Activated CD4-positive, CD25-positive, alpha-beta regulatory T cell (primary cell): ENCODE results near the gene KRTAP5-6.

Source experiments
- DNase-seq, 4 experiments: peaks; one replicate each; lab custom pipeline; 2025; lab: John Stamatoyannopoulos, UW

KRTAP5-6 gene

DNA sequence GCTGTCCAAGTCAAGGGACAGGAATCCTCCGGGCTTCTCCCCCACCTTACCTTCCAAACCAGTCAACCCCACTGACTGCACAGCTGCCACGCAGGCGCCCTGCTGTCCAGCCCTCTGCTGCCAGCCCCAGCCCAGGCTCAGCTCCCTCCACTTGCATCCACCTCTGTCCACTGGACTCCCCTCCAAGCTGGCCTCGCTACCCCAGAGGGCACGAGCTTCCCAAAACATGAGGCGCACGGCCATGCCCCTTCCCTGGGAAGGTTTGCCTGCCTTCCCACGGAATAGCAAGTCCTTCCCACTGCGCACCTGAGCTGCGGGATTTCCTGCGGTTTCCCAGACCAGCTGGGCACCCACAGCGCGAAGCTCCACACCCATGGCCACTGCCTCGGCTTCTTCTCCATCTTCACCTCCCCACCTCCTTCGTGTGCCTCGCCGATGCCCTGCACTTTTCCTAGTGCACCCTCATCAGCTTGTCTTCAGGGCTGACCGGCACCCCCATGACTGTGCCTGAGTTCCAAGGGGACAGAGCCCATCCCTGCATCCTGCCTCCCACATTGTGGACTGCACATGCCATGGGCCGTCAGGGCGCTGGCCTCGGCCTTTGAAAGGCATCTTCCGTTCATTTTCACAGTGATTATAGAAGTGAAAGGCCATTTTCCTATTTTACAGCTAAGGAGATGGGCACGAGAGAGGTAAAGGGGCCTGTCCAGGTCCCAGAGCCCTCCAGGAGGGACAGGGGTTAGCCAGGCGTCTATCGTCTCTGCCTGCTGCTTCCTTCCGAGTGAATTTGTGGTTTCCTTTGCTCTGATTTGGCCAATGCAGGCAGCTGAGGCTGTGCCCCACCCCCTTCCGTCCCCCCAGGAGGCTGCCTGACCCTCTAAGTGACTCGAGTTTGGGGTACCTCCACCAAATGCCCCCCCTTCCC, 37.0 kb downstream of the KRTAP5-6 start:
- no peak for DNase-seq

DNA sequence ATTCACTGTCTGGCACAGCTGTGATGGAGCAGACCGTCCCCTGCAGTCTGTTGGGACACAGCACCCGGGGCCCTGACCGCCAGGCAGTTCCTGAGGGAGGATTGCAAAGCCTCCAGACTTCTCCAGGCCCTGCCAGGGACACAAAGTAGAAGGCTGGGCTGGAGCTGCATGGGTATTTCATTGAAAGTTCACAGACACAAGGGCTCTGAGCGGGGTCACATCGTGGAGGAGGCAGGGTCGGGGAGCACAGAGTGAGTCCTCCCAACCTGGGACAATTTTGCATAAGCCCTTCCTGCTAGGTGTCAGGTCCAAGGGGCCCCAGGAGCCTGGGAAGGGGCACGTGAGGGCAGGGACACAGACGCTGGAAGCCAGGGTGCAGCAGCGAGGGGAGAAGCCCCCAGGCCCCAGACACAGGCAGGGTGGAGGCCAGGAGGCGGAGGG, 37.7 kb downstream of the KRTAP5-6 start:
- DNase-seq = no peak

- no peak for DNase-seq
Observed at GRCh38 chr11:1735271-1735670, 38.3 kb downstream of the KRTAP5-6 start.

DNA sequence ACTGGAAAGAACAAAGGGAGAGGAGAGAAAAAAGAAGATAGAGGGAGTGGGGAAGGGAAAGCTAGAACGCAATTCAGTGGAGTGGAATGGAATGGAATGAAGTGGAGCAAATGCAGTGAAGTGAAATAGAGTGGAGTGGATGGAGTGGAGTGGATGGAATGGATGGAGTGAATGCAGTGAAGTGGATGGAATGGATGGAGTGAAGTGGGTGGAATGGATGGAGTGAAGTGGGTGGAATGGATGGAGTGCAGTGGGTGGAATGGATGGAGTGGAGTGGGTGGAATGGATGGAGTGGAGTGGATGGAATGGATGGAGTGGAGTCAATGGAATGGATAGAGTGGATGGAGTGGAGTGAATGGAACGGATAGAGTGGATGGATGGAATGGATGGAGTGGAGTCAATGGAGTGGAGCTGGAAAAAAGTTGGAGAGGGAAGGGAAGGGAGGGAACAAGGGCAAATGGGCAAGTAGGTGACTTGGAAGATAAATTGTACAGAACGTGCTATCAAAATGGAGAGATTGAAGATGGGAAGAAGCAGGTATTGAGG, 39.5 kb downstream of the KRTAP5-6 start:
- no peak for DNase-seq

- no peak for DNase-seq
Observed at GRCh38 chr11:1737080-1737757, 40.2 kb downstream of the KRTAP5-6 start.

DNA sequence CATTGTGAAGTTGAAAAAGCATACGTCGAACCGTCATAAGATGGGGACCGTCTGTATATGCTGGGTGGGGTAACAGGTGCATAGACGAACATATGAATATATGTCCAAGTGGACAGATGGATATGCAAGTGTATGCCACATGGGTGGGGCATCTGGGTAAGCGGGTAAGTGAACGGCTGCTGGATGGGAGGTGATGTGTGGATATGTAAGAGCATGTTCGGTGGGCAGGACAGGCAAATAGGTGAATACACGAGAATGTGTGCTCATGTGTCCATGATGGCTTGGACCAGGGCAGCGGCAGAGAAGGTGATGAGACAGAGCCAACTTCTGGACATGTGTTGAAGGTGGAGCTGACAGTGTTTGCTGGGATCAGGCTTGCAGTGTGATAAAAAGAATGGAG, 41.4 kb downstream of the KRTAP5-6 start:
- no peak for DNase-seq

DNA sequence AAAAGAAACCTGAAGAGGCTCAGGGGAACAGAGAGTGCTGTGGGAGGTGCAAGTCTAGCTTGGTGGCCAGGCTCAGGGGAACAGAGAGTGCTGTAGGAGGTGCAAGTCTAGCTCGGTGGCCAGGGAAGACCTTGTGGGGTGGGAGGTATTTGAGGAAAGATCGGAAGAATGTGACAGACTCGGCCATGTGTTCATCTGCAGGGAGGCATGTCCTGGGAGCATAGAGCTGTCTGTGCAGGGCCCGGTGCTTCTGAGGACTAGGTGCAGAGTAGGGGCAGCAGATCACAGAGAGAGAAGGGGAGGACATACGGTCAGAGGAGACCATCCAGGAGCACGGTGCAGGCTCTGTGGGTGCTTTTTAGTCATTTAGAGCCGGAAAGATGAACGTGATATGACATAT, 42.6 kb downstream of the KRTAP5-6 start:
- no peak for DNase-seq

DNA sequence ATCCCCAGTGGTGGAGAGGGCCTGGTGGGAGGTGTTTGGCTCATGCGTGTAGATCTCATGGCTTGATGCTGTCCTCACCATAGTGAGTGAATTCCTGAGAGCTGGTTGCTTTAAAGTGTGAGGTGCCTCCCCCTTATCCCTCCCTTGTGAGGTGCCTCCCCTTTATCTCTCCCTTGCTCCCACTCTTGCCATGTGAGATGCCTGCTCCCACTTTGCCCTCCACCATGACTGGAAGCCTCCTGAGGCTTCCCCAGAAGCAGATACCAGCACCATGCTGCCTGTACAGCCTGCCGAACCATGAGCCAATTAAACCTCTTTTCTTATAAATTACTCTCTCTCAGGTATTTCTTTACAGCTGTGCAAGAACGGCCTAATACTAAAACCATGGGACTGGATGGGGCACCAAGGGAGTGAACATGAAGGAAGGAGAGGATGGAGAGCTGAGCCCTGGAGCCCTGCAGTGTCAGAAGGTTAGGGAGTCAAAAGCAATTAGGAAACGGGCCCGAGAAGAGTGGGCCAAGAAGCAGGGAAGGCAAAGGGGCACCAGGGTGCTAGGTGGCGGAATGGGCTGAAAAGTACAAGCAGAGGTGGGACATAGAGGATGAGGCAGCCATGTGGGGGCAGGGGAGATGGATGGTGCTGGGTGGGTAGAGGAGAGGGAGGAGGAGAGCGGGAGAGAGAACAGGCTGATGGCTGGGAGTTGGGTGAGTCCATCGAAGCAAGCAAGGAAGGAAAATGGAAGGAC, 44.0 kb downstream of the KRTAP5-6 start:
- DNase-seq = no peak

GRCh38 chr11:1741741-1742140, 44.7 kb downstream of the KRTAP5-6 start:
- DNase-seq = no peak

GRCh38 chr11:1742371-1742770, 45.4 kb downstream of the KRTAP5-6 start:
- no peak for DNase-seq

DNA sequence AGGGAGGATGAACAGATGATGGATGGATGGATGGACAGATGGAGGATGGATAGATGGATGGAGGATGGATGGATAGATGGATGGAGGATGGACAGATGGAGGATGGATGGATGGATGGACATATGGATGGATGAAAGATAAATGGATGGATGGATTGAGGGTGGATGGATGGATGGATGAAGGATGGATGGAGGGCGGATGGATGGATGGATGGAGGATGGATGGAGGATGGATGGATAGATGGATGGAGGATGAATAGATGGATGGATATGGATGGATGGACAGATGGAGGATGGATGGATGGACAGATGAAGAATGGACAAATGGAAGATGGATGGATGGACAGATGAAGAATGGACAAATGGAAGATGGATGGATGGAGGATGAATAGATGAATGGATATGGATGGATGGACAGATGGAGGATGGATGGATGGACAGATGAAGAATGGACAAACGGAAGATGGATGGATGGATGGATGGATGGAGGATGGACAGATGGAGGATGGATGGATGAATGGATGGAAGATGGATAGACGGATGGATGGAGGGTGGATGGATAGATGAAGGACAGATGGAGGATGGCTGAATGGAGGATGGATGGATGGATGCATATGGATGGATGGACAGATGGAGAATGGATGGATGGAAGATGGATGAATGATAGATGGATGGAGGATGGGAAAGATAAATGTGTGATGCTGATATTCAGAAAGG, 46.0 kb downstream of the KRTAP5-6 start:
- no peak for DNase-seq

GRCh38 chr11:1743585-1744136, 46.7 kb downstream of the KRTAP5-6 start:
- DNase-seq = no peak

- no peak for DNase-seq
Observed at GRCh38 chr11:1744137-1744886, 47.3 kb downstream of the KRTAP5-6 start.

DNA sequence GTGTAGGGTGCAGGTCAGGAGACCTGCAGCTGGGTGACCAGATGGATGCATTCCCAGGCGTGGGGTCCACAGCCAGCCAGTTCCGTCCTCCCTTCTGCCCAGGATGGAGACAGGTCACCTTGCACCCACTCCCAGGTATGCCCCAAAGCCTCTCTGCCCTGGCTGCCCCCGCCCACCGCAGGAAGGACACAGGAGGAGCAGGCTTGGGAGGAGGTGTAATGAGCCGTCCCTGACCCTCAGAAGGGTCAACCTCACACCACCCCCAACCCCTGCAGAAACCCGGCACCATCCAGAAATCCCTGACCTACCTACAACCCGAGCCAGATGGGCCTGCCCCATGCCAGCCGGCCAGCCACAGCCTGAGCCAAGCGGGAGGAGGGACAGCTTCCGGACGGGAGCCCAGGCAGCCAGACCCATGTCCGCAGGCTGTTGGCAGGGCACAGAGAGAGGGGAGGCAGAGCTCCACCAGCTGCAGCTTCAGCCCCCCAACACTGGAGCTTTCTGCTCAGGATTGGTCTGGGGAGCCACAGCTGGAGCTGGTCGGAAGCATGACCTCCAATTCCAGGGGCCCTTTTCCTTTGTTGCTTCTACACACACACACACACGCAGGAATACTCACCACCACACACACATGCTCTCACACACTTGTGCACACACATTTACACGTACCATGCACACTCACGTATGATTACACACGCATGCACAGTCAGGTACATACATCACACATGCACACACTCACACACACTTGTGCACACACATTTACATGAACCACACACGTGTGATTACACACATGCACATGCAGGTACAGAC, 48.1 kb downstream of the KRTAP5-6 start:
- no peak for DNase-seq

DNA sequence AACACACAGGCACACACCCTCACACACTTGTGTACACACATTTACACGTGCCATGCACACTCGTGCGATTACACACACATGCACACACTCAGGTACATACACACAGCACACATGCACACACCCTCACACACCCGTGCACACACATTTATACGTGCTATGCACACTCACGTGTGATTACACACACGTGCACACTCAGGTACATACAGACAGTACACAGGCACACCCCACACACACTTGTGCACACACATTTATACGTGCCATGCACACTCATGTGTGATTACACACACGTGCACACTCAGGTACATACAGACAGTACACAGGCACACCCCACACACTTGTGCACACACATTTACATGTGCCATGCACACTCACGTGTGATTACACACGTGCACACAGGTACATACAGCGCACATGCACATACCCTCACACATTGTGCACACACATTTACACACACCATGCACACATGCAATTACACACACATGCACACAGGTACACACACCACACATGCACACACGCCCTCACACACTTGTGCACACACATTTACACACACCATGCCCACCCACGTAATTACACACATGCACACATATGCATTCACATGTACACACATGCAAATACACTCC, 48.8 kb downstream of the KRTAP5-6 start:
- no peak for DNase-seq

DNA sequence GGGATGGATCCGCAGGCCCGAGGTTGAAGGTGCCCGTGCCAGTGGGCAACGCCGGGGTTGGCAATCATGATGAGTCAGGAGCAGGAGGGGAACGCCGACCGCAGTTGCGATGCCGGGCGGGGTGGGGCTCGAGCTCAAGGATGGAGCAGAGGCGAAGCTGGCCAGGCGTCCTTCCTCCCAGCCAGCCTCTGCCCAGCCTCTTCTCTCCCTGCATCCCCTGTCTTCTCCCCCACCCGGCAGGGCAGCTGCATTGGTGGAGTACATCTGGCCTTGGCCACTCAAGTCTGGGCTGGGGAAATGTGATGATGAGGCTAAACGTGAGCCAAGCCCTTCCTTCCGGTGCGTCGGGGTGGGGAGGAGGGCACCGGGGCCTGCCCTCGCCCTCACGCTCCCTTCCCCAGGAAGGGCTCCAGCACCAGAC, 49.5 kb downstream of the KRTAP5-6 start:
- DNase-seq = no peak

- DNase-seq = no peak
Observed at GRCh38 chr11:1746956-1747752, 50.2 kb downstream of the KRTAP5-6 start.
